ENCODE data around the gene ASIC1.

- TF ChIP-seq POLR2AphosphoS5 (IDR thresholded peaks at IDR 0.05) (no peak), CTCF (IDR thresholded peaks at IDR 0.05) (no peak)
These were observed 22.4 kb downstream of the ASIC1 start for GRCh38 chr12:50079771-50080170.
